MM.1S (cell line): Measurements from ENCODE around the gene PHF3.

ENCODE experiments used
- EZH2 ChIP-seq: fragments of 300-600 bp; sonication (generic); optimal IDR thresholded peaks from 2 replicates; pipeline ENCODE3; 2017; ENCODE audit warnings: low read depth, mild to moderate bottlenecking, antibody characterized with exemption, low read length, mixed read lengths
- TF ChIP-seq, protein P1 (sequence below): fragments of 300-600 bp; sonication (generic); IDR thresholded peaks from 2 replicates; pipeline ENCODE4 v1.5.1; 2016; ENCODE audit warnings: antibody characterized with exemption, low read length, mixed read lengths

DNA sequence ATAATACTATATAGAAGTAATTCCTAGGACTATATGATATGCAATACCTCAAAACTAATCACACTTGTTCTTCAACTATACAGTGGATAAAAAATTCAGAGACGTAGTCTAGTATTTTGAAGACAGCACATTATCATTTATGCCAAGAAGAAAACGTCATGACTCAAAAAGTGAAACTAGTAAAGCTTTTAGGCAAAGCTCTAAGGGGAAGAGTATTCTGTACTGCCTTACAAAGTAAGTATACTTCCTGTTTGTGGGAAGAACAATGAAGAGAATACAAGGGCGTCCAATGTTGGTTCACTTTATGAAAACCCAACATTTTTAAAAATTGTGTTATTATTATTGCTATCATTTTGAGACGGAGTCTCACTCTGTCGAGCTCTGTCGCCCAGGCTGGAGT lies 35.5 kb upstream of the PHF3 start:
- TF ChIP-seq, protein P1, sequence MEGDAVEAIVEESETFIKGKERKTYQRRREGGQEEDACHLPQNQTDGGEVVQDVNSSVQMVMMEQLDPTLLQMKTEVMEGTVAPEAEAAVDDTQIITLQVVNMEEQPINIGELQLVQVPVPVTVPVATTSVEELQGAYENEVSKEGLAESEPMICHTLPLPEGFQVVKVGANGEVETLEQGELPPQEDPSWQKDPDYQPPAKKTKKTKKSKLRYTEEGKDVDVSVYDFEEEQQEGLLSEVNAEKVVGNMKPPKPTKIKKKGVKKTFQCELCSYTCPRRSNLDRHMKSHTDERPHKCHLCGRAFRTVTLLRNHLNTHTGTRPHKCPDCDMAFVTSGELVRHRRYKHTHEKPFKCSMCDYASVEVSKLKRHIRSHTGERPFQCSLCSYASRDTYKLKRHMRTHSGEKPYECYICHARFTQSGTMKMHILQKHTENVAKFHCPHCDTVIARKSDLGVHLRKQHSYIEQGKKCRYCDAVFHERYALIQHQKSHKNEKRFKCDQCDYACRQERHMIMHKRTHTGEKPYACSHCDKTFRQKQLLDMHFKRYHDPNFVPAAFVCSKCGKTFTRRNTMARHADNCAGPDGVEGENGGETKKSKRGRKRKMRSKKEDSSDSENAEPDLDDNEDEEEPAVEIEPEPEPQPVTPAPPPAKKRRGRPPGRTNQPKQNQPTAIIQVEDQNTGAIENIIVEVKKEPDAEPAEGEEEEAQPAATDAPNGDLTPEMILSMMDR = no peak
- TF ChIP-seq EZH2 = no peak
